Natural killer cell (primary cell): ENCODE data around the gene TDRD3. TPM values are rescaled to one million over a fixed set of nuclear protein-coding genes. Genes with fewer than 3 reads are reported as not detected.

Experiments
- ATAC-seq, 3 donors: fragments of 150-1000 bp in 2 of 3; fragments of 200-7000 bp in 1 of 3; cut with Tn5 transposase; 1 replicate in 1 of 3; 2 replicates in 2 of 3; pipeline ENCODE4 v1.10.0; 2021; ENCODE audit warnings: mild to moderate bottlenecking in 2 of 3, moderate library complexity in 2 of 3
- DNase-seq, 2 donors: peaks; one replicate each; pipeline versions ENCODE4 v3.0.0 to v3.0.0-alpha.2; 2013 to 2021; ENCODE audit warnings: mixed read lengths in 1 of 2
- H3K27ac ChIP-seq: one replicate; pipeline ENCODE4 v1.5.1; 2013; ENCODE audit warnings: mild to moderate bottlenecking, low read length
- H3K27me3 ChIP-seq: one replicate; pipeline ENCODE4 v1.6.1; 2013; ENCODE audit warnings: low read length; ENCODE audit not compliant: control insufficient read depth, insufficient read depth
- H3K36me3 ChIP-seq: one replicate; pipeline ENCODE4 v1.6.1; 2013; ENCODE audit warnings: low read length; ENCODE audit not compliant: control insufficient read depth, insufficient read depth
- H3K4me1 ChIP-seq: one replicate; pipeline ENCODE4 v1.6.1; 2013; ENCODE audit warnings: low read length; ENCODE audit not compliant: control insufficient read depth, insufficient read depth
- H3K4me3 ChIP-seq: one replicate; pipeline ENCODE4 v1.5.1; 2013; ENCODE audit warnings: low read length
- H3K9me3 ChIP-seq: one replicate; pipeline ENCODE4 v1.6.1; 2013; ENCODE audit warnings: low read length; ENCODE audit not compliant: control insufficient read depth, insufficient read depth
- H3K27ac Mint-ChIP-seq, 2 donors: one replicate each; pipeline ENCODE4 v1.8.0; 2022; ENCODE audit warnings: mild to moderate bottlenecking in 2 of 2, mixed read lengths in 2 of 2, moderate library complexity in 1 of 2
- H3K27me3 Mint-ChIP-seq, 2 donors: one replicate each; pipeline ENCODE4 v1.8.0; 2022; ENCODE audit warnings: low read depth in 2 of 2, mixed read lengths in 2 of 2
- H3K36me3 Mint-ChIP-seq: one replicate; pipeline ENCODE4 v1.8.0; 2022; ENCODE audit warnings: mixed read lengths
- H3K4me1 Mint-ChIP-seq, 2 donors: one replicate each; pipeline ENCODE4 v1.8.0; 2022; ENCODE audit warnings: mixed read lengths in 2 of 2
- H3K4me3 Mint-ChIP-seq: one replicate; pipeline ENCODE4 v1.8.0; 2022; ENCODE audit warnings: mild to moderate bottlenecking, moderate library complexity, mixed read lengths
- H3K9me3 Mint-ChIP-seq, 2 donors: one replicate each; pipeline ENCODE4 v1.8.0; 2022; ENCODE audit warnings: mixed read lengths in 2 of 2
- CTCF ChIP-seq: fragments of 200-600 bp; IDR thresholded peaks from one replicate; pipeline ENCODE4 v1.8.0; 2022; ENCODE audit warnings: antibody characterized with exemption
- WGBS: methylation state at CpG from one replicate; pipeline ENCODE4 v1.1.7; 2013; ENCODE audit warnings: missing lambda C conversion rate; ENCODE audit not compliant: insufficient coverage; 5-methylcytosine and 5-hydroxymethylcytosine counted together
- intact Hi-C: fragments of 100-400 bp; cut with micrococcal nuclease; formaldehyde crosslinking; loops from one replicate; pipeline ENCODE4 v1.14.2; 2022
- total RNA-seq, 4 donors: library from RNA; stranded (reverse); fragments of 120-200 nt in 1 of 4; gene quantifications; one replicate each; pipeline versions ENCODE4 v1.2.3 to v1.2.4, GENCODE V29; 2013 to 2022

TDRD3 gene
- total RNA-seq, 3 donors from 2014 or later (not counting 1 experiment from before 2014, with no cell fraction given), result 30.6 to 33.4 (median 32.1) TPM

GRCh38 chr13:60491531-60491930, 94.5 kb downstream of the TDRD3 start:
- Histone ChIP-seq H3K4me1 (no peaks in the 10 kb centered on the region), H3K9me3 (peaks cover 3% of the 10 kb centered on the region), H3K27ac (no peak overlapping the region), H3K4me3 (no peak overlapping the region), H3K36me3 (peaks cover 23% of the 10 kb centered on the region), H3K27me3 (no peaks in the 10 kb centered on the region)
- H3K4me1 Mint-ChIP-seq, result peaks cover 15% of the 10 kb centered on the region in 2 donors
- peaks cover 27% of the 10 kb centered on the region for H3K36me3 Mint-ChIP-seq
- no peaks in the 10 kb centered on the region for H3K27me3 Mint-ChIP-seq
- H3K4me3 Mint-ChIP-seq, result no peak overlapping the region
- intact Hi-C loops, result no loop called here
- WGBS, result no CpG with 5 or more reads among the region's 1 CpG
- no peak for ATAC-seq
- TF ChIP-seq CTCF, result no peak
- H3K9me3 Mint-ChIP-seq, result peaks cover 0 to 4% of the 10 kb centered on the region in 2 donors
- DNase-seq, result no peak
- no peak overlapping the region for H3K27ac Mint-ChIP-seq

DNA sequence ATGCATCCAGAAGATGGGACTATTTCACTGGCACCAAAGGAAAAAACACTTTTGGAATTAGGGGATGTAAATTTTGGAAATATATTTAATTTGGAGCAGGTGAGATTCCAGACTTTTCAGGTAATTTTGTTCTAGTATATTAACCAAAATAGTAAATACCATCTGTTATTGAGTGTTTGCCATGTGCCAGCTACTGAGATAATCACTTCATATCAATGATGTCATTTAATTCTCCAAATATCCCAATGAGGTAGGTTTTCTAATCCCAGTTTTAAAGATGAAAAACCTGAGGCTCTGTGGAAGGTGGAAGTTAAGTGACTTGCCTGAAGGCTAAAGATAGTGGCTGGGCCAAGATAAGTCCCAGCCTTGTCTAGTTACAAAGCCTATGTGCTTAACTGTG, 95.2 kb downstream of the TDRD3 start:
- peaks cover 29% of the 10 kb centered on the region for H3K36me3 Mint-ChIP-seq
- intact Hi-C loops, result no loop called here
- peaks cover 21% of the 10 kb centered on the region for H3K36me3 ChIP-seq

GRCh38 chr13:60494296-60494695, 97.3 kb downstream of the TDRD3 start:
- WGBS, result 100% methylated on average over 1 of the region's 1 CpG
- Mint-ChIP-seq H3K27me3 (no peaks in the 10 kb centered on the region), H3K4me3 (no peak overlapping the region), H3K9me3 (no peaks in the 10 kb centered on the region), H3K27ac (no peak overlapping the region), H3K36me3 (peaks cover 34% of the 10 kb centered on the region), H3K4me1 (peaks cover 9% of the 10 kb centered on the region in 2 donors)
- DNase-seq (no peak), ATAC-seq (no peak)
- Histone ChIP-seq H3K4me1 (no peaks in the 10 kb centered on the region), H3K9me3 (peaks cover 3% of the 10 kb centered on the region), H3K27ac (no peak overlapping the region), H3K36me3 (peaks cover 16% of the 10 kb centered on the region), H3K27me3 (no peaks in the 10 kb centered on the region), H3K4me3 (no peak overlapping the region)
- intact Hi-C loops, result no loop called here
- no peak for TF ChIP-seq CTCF

More for the DNA sequence above, 95.2 kb downstream of the TDRD3 start:
- ATAC-seq (no peak), DNase-seq (no peak)
- H3K4me1 Mint-ChIP-seq, result peaks cover 15% of the 10 kb centered on the region in 2 donors
- H3K4me3 Mint-ChIP-seq, result no peak overlapping the region
- no peak overlapping the region for H3K27ac Mint-ChIP-seq
- no peak overlapping the region for H3K4me3 ChIP-seq
- H3K27me3 ChIP-seq, result no peaks in the 10 kb centered on the region
- no peak overlapping the region for H3K27ac ChIP-seq
- H3K9me3 Mint-ChIP-seq, result peaks cover 0 to 4% of the 10 kb centered on the region in 2 donors
- H3K4me1 ChIP-seq, result no peaks in the 10 kb centered on the region
- no peak for TF ChIP-seq CTCF
- no peaks in the 10 kb centered on the region for H3K27me3 Mint-ChIP-seq
- peaks cover 3% of the 10 kb centered on the region for H3K9me3 ChIP-seq

GRCh38 chr13:60501236-60501635, 104.2 kb downstream of the TDRD3 start:
- no peaks in the 10 kb centered on the region for H3K27me3 ChIP-seq
- TF ChIP-seq CTCF, result no peak
- H3K36me3 Mint-ChIP-seq, result peaks cover 61% of the 10 kb centered on the region
- H3K27ac ChIP-seq, result no peak overlapping the region
- 100% methylated on average over 1 of the region's 1 CpG for WGBS
- peaks cover 8 to 11% of the 10 kb centered on the region in 2 donors for H3K9me3 Mint-ChIP-seq
- peaks cover 15% of the 10 kb centered on the region for H3K9me3 ChIP-seq
- ATAC-seq (no peak), DNase-seq (no peak)
- no peak overlapping the region for H3K4me3 Mint-ChIP-seq
- intact Hi-C loops, result no loop called here
- H3K36me3 ChIP-seq, result peaks cover 5% of the 10 kb centered on the region
- no peaks in the 10 kb centered on the region for H3K27me3 Mint-ChIP-seq
- H3K4me3 ChIP-seq, result no peak overlapping the region
- no peaks in the 10 kb centered on the region for H3K4me1 Mint-ChIP-seq
- no peaks in the 10 kb centered on the region for H3K4me1 ChIP-seq
- no peak overlapping the region for H3K27ac Mint-ChIP-seq
